B cell (primary cell): Measurements from ENCODE around the gene SH3GL3. TPM values are rescaled to one million over a fixed set of nuclear protein-coding genes. Genes with fewer than 3 reads are reported as not detected.

ENCODE experiments used
- ATAC-seq: fragments of 200-7000 bp; cut with Tn5 transposase; one replicate; pipeline ENCODE4 v1.10.0; 2021; ENCODE audit warnings: low read depth, mild to moderate bottlenecking, moderate number of reproducible peaks, moderate library complexity
- CTCF ChIA-PET: fragments of 350-600 bp; sonication (Branson Sonifier 250); formaldehyde crosslinking; loops from one replicate; lab custom pipeline; 2021; ENCODE audit warnings: antibody characterized with exemption, inconsistent platforms; lab: Charles Lee
- POLR2A ChIA-PET: fragments of 350-600 bp; sonication (Branson Sonifier 250); formaldehyde crosslinking; loops from one replicate; lab custom pipeline; 2021; ENCODE audit warnings: antibody characterized with exemption; lab: Charles Lee
- DNase-seq: peaks from one replicate; pipeline ENCODE4 v3.0.0; 2013
- H2AFZ ChIP-seq: 2 replicates; pipeline ENCODE4 v1.6.1; 2012; ENCODE audit warnings: mild to moderate bottlenecking, low read depth, low read length; ENCODE audit not compliant: insufficient read depth, poor library complexity, severe bottlenecking
- H3K27ac ChIP-seq, 2 donors: 1 replicate in 1 of 2; 2 replicates in 1 of 2; pipeline ENCODE4 v1.5.1; 2012 to 2013; ENCODE audit warnings: low read length in 2 of 2, mild to moderate bottlenecking in 2 of 2, moderate library complexity in 1 of 2
- H3K27me3 ChIP-seq, 4 experiments: fragments of 200-600 bp in 1 of 4; sonication (generic) in 1 of 4; replicated peaks in 1 of 4; 1 replicate in 2 of 4; 2 replicates in 2 of 4; pipeline versions ENCODE4 v1.6.1 to v1.7.0; 2013 to 2016; ENCODE audit warnings: low read length in 3 of 4, mild to moderate bottlenecking in 2 of 4, mixed read lengths in 1 of 4, moderate library complexity in 1 of 4; ENCODE audit not compliant: insufficient read depth in 4 of 4, control insufficient read depth in 3 of 4; ENCODE audit errors: control extremely low read depth in 1 of 4
- H3K36me3 ChIP-seq, 2 experiments: replicated peaks in 1 of 2; 1 replicate in 1 of 2; 2 replicates in 1 of 2; pipeline versions ENCODE4 v1.6.1 to v1.7.1; 2013; ENCODE audit warnings: low read length in 1 of 2; ENCODE audit not compliant: insufficient read depth in 2 of 2, control insufficient read depth in 1 of 2; ENCODE audit errors: control extremely low read depth in 1 of 2, extremely low read depth in 1 of 2
- H3K4me1 ChIP-seq, 2 donors: fragments of 200-600 bp in 1 of 2; sonication (generic) in 1 of 2; 1 replicate in 1 of 2; 2 replicates in 1 of 2; pipeline versions ENCODE4 v1.5.1 to v1.6.1; 2013 to 2017; ENCODE audit warnings: low read length in 2 of 2; ENCODE audit not compliant: control insufficient read depth in 2 of 2, insufficient read depth in 2 of 2
- H3K4me2 ChIP-seq: replicated peaks from 2 replicates; pipeline ENCODE3; 2012; ENCODE audit warnings: mild to moderate bottlenecking, low read depth, low read length; ENCODE audit not compliant: poor library complexity, severe bottlenecking
- H3K4me3 ChIP-seq, 5 experiments: fragments of 200-600 bp in 1 of 5; sonication (generic) in 1 of 5; 1 replicate in 3 of 5; 2 replicates in 2 of 5; pipeline versions ENCODE4 v1.5.1 to v1.7.0; 2011 to 2016; ENCODE audit warnings: low read length in 4 of 5, mild to moderate bottlenecking in 4 of 5, low read depth in 2 of 5, control low read depth in 1 of 5, moderate library complexity in 1 of 5; ENCODE audit not compliant: insufficient read depth in 1 of 5; ENCODE audit errors: control extremely low read depth in 1 of 5, extremely low read depth in 1 of 5
- H3K79me2 ChIP-seq: fragments of 200-600 bp; sonication (generic); one replicate; pipeline ENCODE4 v1.6.0; 2016; ENCODE audit warnings: low read length; ENCODE audit not compliant: control insufficient read depth, insufficient read depth
- H3K9ac ChIP-seq: fragments of 200-600 bp; sonication (generic); 2 replicates; pipeline ENCODE4 v1.6.1; 2017; ENCODE audit warnings: mild to moderate bottlenecking, low read length, moderate library complexity
- H3K9me3 ChIP-seq, 3 donors: one replicate each; pipeline versions ENCODE4 v1.6.1 to v1.7.1; 2013; ENCODE audit warnings: low read length in 2 of 3; ENCODE audit not compliant: control insufficient read depth in 2 of 3, insufficient read depth in 1 of 3; ENCODE audit errors: control extremely low read depth in 1 of 3
- H4K20me1 ChIP-seq: 2 replicates; pipeline ENCODE4 v1.6.0; 2012; ENCODE audit warnings: mild to moderate bottlenecking, low read length; ENCODE audit not compliant: insufficient read depth, control insufficient read depth, poor library complexity, severe bottlenecking
- H3K27ac Mint-ChIP-seq: one replicate; pipeline ENCODE4 v1.8.0; 2021; ENCODE audit warnings: mixed read lengths
- H3K27me3 Mint-ChIP-seq: one replicate; pipeline ENCODE4 v1.8.0; 2021; ENCODE audit warnings: mixed read lengths
- H3K4me1 Mint-ChIP-seq: one replicate; pipeline ENCODE4 v1.8.0; 2021; ENCODE audit warnings: mixed read lengths
- H3K4me3 Mint-ChIP-seq: one replicate; pipeline ENCODE4 v1.8.0; 2021; ENCODE audit warnings: mixed read lengths
- H3K9me3 Mint-ChIP-seq: one replicate; pipeline ENCODE4 v1.8.0; 2022; ENCODE audit warnings: mixed read lengths; ENCODE audit not compliant: insufficient read depth
- CTCF ChIP-seq: fragments of 200-600 bp; IDR thresholded peaks from one replicate; pipeline ENCODE4 v1.8.0; 2022; ENCODE audit warnings: antibody characterized with exemption, mild to moderate bottlenecking
- EZH2 ChIP-seq: IDR thresholded peaks from 2 replicates; pipeline ENCODE4 v1.6.1; 2012; ENCODE audit warnings: borderline replicate concordance, low read depth, mild to moderate bottlenecking, moderate library complexity, low read length; ENCODE audit not compliant: insufficient read depth, poor library complexity, severe bottlenecking
- WGBS: methylation state at CpG from one replicate; pipeline ENCODE4 v1.1.5; 2013; ENCODE audit warnings: missing lambda C conversion rate; ENCODE audit not compliant: insufficient coverage; 5-methylcytosine and 5-hydroxymethylcytosine counted together
- intact Hi-C: fragments of 100-400 bp; cut with micrococcal nuclease; formaldehyde crosslinking; loops from one replicate; pipeline ENCODE4 v1.10.0; 2022
- polyA plus RNA-seq: library from polyadenylated mRNA; depleted of rRNA; stranded (reverse); fragments of >200 nt; gene quantifications from 2 replicates; pipeline ENCODE4 v1.2.3, GENCODE V29; 2012
- total RNA-seq, 2 donors: library from RNA; stranded (reverse); fragments of 120-200 nt in 1 of 2; gene quantifications; 1 replicate in 1 of 2; 2 replicates in 1 of 2; pipeline versions ENCODE4 v1.2.3 to v1.2.4, GENCODE V29; 2013 to 2022

SH3GL3 gene
- total and polyA plus RNA-seq, 2 donors (not counting 1 experiment from before 2014, with no cell fraction given): not detected

- H2AFZ ChIP-seq: no peak overlapping the region
- H3K9ac ChIP-seq: no peak overlapping the region
- no peaks in the 10 kb centered on the region for H3K4me1 Mint-ChIP-seq
- H3K9me3 Mint-ChIP-seq: peaks cover 8% of the 10 kb centered on the region
- no peaks in the 10 kb centered on the region for H3K27me3 ChIP-seq
- H3K9me3 ChIP-seq: peaks cover 0 to 5% (median 0%) of the 10 kb centered on the region in 3 donors
- no peaks in the 10 kb centered on the region for H3K27me3 Mint-ChIP-seq
- DNase-seq (no peak), ATAC-seq (no peak)
- no peak overlapping the region for H3K27ac ChIP-seq
- intact Hi-C loops: no loop called here
- no peaks in the 10 kb centered on the region for H4K20me1 ChIP-seq
- ChIA-PET POLR2A (no interaction called here), CTCF (no interaction called here)
- H3K27ac Mint-ChIP-seq: no peak overlapping the region
- no peaks in the 10 kb centered on the region for H3K4me1 ChIP-seq
- H3K36me3 ChIP-seq: no peaks in the 10 kb centered on the region
- H3K4me3 Mint-ChIP-seq: no peak overlapping the region
- WGBS: 96% methylated on average over 3 of the region's 3 CpGs
- H3K79me2 ChIP-seq: no peaks in the 10 kb centered on the region
- no peak overlapping the region for H3K4me3 ChIP-seq
- TF ChIP-seq CTCF: no peak
- no peak for TF ChIP-seq EZH2
- no peak overlapping the region for H3K4me2 ChIP-seq
These were observed 40.4 kb downstream of the SH3GL3 start for GRCh38 chr15:83487519-83487918.

- Histone ChIP-seq H3K9me3 (peaks cover 0 to 8% (median 0%) of the 10 kb centered on the region in 3 donors), H4K20me1 (no peaks in the 10 kb centered on the region), H3K36me3 (no peaks in the 10 kb centered on the region), H3K4me3 (no peak overlapping the region), H3K4me1 (no peaks in the 10 kb centered on the region), H3K79me2 (no peaks in the 10 kb centered on the region), H2AFZ (no peak overlapping the region), H3K4me2 (no peak overlapping the region), H3K27me3 (no peaks in the 10 kb centered on the region), H3K27ac (no peak overlapping the region), H3K9ac (no peak overlapping the region)
- DNase-seq (no peak), ATAC-seq (no peak)
- H3K4me3 Mint-ChIP-seq: no peak overlapping the region
- no peak overlapping the region for H3K27ac Mint-ChIP-seq
- TF ChIP-seq CTCF (no peak), EZH2 (no peak)
- no peaks in the 10 kb centered on the region for H3K27me3 Mint-ChIP-seq
- intact Hi-C loops: no loop called here
- no peaks in the 10 kb centered on the region for H3K4me1 Mint-ChIP-seq
- POLR2A ChIA-PET: no interaction called here
- CTCF ChIA-PET: no interaction called here
- peaks cover 8% of the 10 kb centered on the region for H3K9me3 Mint-ChIP-seq
- WGBS: 100% methylated on average over 2 of the region's 2 CpGs
These were observed 42.5 kb downstream of the SH3GL3 start for GRCh38 chr15:83489690-83490089.
